Subcutaneous adipose tissue (tissue), 4 donors: ENCODE data around the gene FUT7. TPM values are rescaled to one million over a fixed set of nuclear protein-coding genes. Genes with fewer than 3 reads are reported as not detected.

ENCODE experiments used
- total RNA-seq, 4 donors: library from RNA; depleted of rRNA; stranded (reverse); fragments of >200 nt; gene quantifications; one replicate each; pipeline ENCODE4 v1.1.0, GENCODE V29; 2016
- TF ChIP-seq, protein P1 (sequence below): fragments of 450-650 bp; IDR thresholded peaks from one replicate; pipeline ENCODE4 v1.5.1; 2016; ENCODE audit warnings: low read depth, mild to moderate bottlenecking, control low read depth, antibody characterized with exemption, moderate library complexity

Gene FUT7
- total RNA-seq, 4 donors from 2014 or later = 0.22 to 0.34 TPM; not detected in 2

DNA sequence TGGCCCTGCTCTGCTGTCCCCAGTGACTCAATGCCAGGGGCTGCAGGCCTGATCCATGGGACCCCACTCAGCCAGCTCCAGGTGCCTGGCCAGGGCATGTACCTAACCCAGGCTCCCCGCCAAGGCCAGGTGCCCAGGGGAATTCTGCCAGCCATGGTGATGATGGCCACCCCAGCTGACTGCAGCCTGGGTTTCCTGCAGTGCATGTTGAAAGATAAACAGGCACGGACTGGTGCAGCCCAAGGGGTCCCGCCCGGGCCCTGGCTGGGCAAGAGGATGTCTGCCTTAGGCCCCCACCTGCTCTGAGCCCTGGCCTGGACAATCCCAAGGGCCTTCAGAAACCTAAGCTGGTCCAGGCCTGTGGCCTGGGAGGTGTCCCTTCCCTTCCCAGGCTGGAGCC, 5.1 kb downstream of the FUT7 start:
- TF ChIP-seq, protein P1, sequence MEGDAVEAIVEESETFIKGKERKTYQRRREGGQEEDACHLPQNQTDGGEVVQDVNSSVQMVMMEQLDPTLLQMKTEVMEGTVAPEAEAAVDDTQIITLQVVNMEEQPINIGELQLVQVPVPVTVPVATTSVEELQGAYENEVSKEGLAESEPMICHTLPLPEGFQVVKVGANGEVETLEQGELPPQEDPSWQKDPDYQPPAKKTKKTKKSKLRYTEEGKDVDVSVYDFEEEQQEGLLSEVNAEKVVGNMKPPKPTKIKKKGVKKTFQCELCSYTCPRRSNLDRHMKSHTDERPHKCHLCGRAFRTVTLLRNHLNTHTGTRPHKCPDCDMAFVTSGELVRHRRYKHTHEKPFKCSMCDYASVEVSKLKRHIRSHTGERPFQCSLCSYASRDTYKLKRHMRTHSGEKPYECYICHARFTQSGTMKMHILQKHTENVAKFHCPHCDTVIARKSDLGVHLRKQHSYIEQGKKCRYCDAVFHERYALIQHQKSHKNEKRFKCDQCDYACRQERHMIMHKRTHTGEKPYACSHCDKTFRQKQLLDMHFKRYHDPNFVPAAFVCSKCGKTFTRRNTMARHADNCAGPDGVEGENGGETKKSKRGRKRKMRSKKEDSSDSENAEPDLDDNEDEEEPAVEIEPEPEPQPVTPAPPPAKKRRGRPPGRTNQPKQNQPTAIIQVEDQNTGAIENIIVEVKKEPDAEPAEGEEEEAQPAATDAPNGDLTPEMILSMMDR = no peak

DNA sequence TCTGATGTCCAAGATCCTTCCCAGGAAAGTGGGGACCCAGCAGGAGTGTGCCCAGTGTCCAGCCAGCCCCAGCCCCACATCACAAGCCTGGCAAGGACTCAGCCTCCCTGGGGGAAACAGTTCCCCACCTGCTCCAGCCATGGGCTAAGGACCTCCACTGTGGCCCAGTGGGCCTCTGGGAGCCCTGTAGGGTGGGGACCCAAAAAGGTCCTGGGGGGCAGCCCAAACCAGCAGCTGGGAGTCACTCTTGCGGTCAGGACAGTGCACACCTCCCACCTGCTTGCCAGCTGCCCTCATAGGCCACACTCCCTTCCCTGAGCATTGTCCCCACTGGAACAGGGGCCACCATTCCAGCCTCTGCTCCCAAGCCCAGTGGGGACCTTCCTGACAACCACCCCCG, 5.5 kb downstream of the FUT7 start:
- TF ChIP-seq, protein P1 = no peak

- TF ChIP-seq, protein P1 = no peak
Observed at GRCh38 chr9:137025517-137025966, 6.3 kb downstream of the FUT7 start.

GRCh38 chr9:137023583-137023991, 8.3 kb downstream of the FUT7 start:
- TF ChIP-seq, protein P1 = no peak

DNA sequence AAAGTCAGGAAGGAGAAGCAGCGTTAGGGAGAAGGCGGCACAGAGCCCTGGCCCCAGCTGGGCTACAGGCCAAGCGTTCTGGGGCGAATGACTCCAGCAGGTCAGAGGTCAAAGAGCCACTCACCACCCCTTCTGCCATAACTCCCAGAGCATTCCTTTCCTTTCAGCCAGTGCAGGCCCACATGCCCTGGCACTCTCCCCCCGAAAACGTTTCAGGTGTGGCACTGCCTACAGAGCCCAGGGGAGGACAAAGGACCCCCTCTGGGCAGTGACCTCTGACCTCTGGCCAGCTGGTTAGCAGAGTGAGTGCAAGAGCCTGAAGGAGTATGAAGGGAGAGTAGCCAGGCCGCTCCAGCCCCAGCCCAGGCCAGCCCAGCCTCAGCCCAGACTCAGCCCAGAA, 8.7 kb downstream of the FUT7 start:
- TF ChIP-seq, protein P1 = no peak

- TF ChIP-seq, protein P1 = no peak
Observed at GRCh38 chr9:137022662-137023008, 9.3 kb downstream of the FUT7 start.

DNA sequence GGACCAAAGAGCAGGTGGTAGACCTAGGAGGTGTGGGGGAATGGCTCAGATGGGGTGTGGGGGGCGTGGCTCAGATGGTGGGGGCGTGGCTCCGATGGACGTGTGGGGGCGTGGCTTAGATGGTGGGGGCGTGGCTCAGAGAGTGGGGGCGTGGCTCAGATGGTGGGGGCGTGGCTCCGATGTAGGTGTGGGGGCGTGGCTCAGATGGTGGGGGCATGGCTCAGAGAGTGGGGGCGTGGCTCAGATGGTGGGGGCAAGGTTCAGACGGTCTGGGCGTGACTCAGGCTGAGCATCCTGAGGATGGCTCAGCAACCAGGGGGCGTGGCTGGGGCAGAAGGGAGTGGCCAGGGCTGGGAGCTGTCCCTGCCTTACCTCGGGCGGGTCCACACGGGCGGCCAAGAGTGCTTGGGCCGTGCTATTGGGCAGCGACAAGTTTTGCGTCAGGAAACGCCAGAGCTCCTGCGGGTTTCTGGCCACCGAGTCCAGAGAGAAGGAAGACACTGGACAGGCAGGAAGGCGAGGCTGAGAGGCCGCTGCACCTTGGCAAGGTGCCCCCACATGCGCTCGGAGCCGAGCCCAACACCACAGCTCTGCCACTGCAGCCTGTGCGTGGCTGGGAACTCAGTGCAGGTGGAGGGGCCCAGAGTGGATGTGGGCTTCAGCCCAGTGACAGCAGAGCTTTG, 9.8 kb downstream of the FUT7 start:
- TF ChIP-seq, protein P1 = no peak
